GM12878 (cell line): ENCODE results near the gene ZNF574. TPM values are rescaled to one million over a fixed set of nuclear protein-coding genes. Genes with fewer than 3 reads are reported as not detected.

Source experiments
- ATAC-seq: fragments of 200-7000 bp; cut with Tn5 transposase; 3 replicates; pipeline ENCODE4 v1.9.1; 2020; ENCODE audit warnings: mild to moderate bottlenecking, moderate library complexity
- BruUV-seq: library from RNA; stranded (reverse); fragments of 400-500 nt; replicated peaks from 2 replicates; lab custom pipeline; 2021; lab: Mats Ljungman, UMichigan
- CTCF ChIA-PET: fragments of 300-600 bp; sonication (Branson Sonifier 250); formaldehyde crosslinking; extraction: SDS; loops from one replicate; lab custom pipeline; 2021; ENCODE audit warnings: inconsistent platforms; lab: Yijun Ruan, JAX
- POLR2A ChIA-PET: fragments of 350-600 bp; formaldehyde crosslinking; extraction: SDS; loops from one replicate; lab custom pipeline; 2021; ENCODE audit warnings: inconsistent platforms; lab: Charles Lee
- RAD21 ChIA-PET: fragments of 300-600 bp; sonication (Branson Sonifier 250); formaldehyde crosslinking; loops from one replicate; lab custom pipeline; 2023; ENCODE audit warnings: antibody characterized with exemption; ENCODE audit not compliant: unreplicated experiment; lab: Charles Lee
- SMC1A ChIA-PET: fragments of 300-600 bp; sonication (Branson Sonifier 250); formaldehyde crosslinking; loops from one replicate; lab custom pipeline; 2023; ENCODE audit not compliant: unreplicated experiment, uncharacterized antibody; lab: Charles Lee
- DNase-seq: peaks from one replicate; pipeline ENCODE4 v3.0.0-alpha.2; 2011; ENCODE audit warnings: low read depth, low spot score
- FAIRE-seq: peaks from 3 replicates; lab custom pipeline; 2011; peaks lifted over from hg19 to GRCh38; lab: Jason Lieb, UNC
- H2AFZ ChIP-seq: 2 replicates; pipeline ENCODE4 v1.6.0; 2011; ENCODE audit warnings: low read depth, low read length, control low read depth; ENCODE audit not compliant: control insufficient read depth
- H3K27ac ChIP-seq: 2 replicates; pipeline ENCODE4 v1.5.1; 2011; ENCODE audit warnings: control low read depth; ENCODE audit not compliant: control insufficient read depth, insufficient read depth
- H3K27me3 ChIP-seq, 2 experiments: replicated peaks in 1 of 2; 2 replicates each; pipeline versions ENCODE4 v1.6.0 to v1.6.1; 2011; ENCODE audit warnings: low read length in 1 of 2; ENCODE audit not compliant: control insufficient read depth in 2 of 2, insufficient read depth in 2 of 2
- H3K36me3 ChIP-seq, 2 experiments: 2 replicates each; pipeline ENCODE4 v1.5.1; 2011; ENCODE audit warnings: low read length in 1 of 2; ENCODE audit not compliant: control insufficient read depth in 2 of 2, insufficient read depth in 2 of 2
- H3K4me1 ChIP-seq: 2 replicates; pipeline ENCODE4 v1.6.1; 2011; ENCODE audit warnings: mild to moderate bottlenecking, low read length, moderate library complexity, mixed read lengths; ENCODE audit not compliant: control insufficient read depth, insufficient read depth
- H3K4me2 ChIP-seq: 2 replicates; pipeline ENCODE4 v1.6.0; 2011; ENCODE audit warnings: control low read depth; ENCODE audit not compliant: control insufficient read depth, insufficient read depth
- H3K4me3 ChIP-seq: fragments of 200-600 bp; sonication (generic); 2 replicates; pipeline ENCODE4 v1.5.1; 2016
- H3K79me2 ChIP-seq: 2 replicates; pipeline ENCODE4 v1.6.0; 2011; ENCODE audit warnings: low read length; ENCODE audit not compliant: control insufficient read depth, insufficient read depth
- H3K9ac ChIP-seq: 2 replicates; pipeline ENCODE4 v1.8.0; 2011; ENCODE audit warnings: low read length, control low read depth, mixed read lengths; ENCODE audit not compliant: control insufficient read depth, insufficient read depth
- H3K9me3 ChIP-seq: replicated peaks from 3 replicates; pipeline ENCODE4 v1.5.1; 2011; ENCODE audit warnings: mild to moderate bottlenecking, low read length; ENCODE audit not compliant: control insufficient read depth, insufficient read depth
- H4K20me1 ChIP-seq: 2 replicates; pipeline ENCODE4 v1.6.0; 2011; ENCODE audit not compliant: control insufficient read depth, insufficient read depth
- BMI1 ChIP-seq: fragments of 450-650 bp; IDR thresholded peaks from 2 replicates; pipeline ENCODE4 v1.6.1; 2016; ENCODE audit warnings: mild to moderate bottlenecking, moderate library complexity, borderline replicate concordance
- EZH2 ChIP-seq: IDR thresholded peaks from 2 replicates; pipeline ENCODE4 v1.6.1; 2012; ENCODE audit warnings: low read depth, mild to moderate bottlenecking, control low read depth, inconsistent platforms, low read length, borderline replicate concordance; ENCODE audit not compliant: control insufficient read depth
- MTA3 ChIP-seq: IDR thresholded peaks from 2 replicates; pipeline ENCODE4 v1.6.1; 2012; ENCODE audit warnings: low read length, inconsistent platforms, borderline replicate concordance
- MYB ChIP-seq: fragments of 150-350 bp; IDR thresholded peaks from 2 replicates; pipeline ENCODE4 v1.6.1; 2014; ENCODE audit warnings: mild to moderate bottlenecking, low read depth, low read length, borderline replicate concordance
- NFYB ChIP-seq: IDR thresholded peaks from 2 replicates; pipeline ENCODE4 v1.6.1; 2011; ENCODE audit warnings: low read depth, mild to moderate bottlenecking, low read length, improper control_type of control experiment, moderate library complexity; ENCODE audit not compliant: insufficient read depth
- POLR2AphosphoS5 ChIP-seq: IDR thresholded peaks from 2 replicates; pipeline ENCODE4 v1.6.1; 2011; ENCODE audit warnings: mild to moderate bottlenecking, low read length, inconsistent platforms
- STAT3 ChIP-seq: IDR thresholded peaks from 2 replicates; pipeline ENCODE4 v1.6.1; 2011; ENCODE audit warnings: low read depth, low read length, improper control_type of control experiment
- TAF1 ChIP-seq: IDR thresholded peaks from 2 replicates; pipeline ENCODE4 v1.6.1; 2011; ENCODE audit warnings: mild to moderate bottlenecking, low read depth, low read length, borderline replicate concordance
- ZSCAN29 ChIP-seq: fragments of 450-650 bp; IDR thresholded peaks from 2 replicates; pipeline ENCODE4 v1.6.1; 2017; ENCODE audit warnings: mild to moderate bottlenecking, moderate library complexity
- WGBS: methylation state at CpG from one replicate; pipeline ENCODE4 v1.1.6; 2016; ENCODE audit warnings: low lambda C conversion rate; ENCODE audit not compliant: insufficient replicate concordance, insufficient coverage; ENCODE audit errors: missing lambda C conversion rate; 5-methylcytosine and 5-hydroxymethylcytosine counted together
- in situ Hi-C: fragments of 300-500 bp; cut with MboI; formaldehyde crosslinking; loops from 9 replicates; pipeline ENCODE4 v1.14.3; 2018; ENCODE audit warnings: mixed read lengths
- intact Hi-C: fragments of 100-400 bp; cut with micrococcal nuclease; formaldehyde crosslinking; loops from one replicate; pipeline ENCODE4 v1.14.2; 2022; ENCODE audit not compliant: unreplicated experiment
- polyA plus RNA-seq, 11 experiments: library from polyadenylated mRNA; depleted of rRNA in 4 of 11; unstranded in 6 of 11; stranded (reverse) in 5 of 11; fragments of >200 nt; fragmentation: Nextera tagmentation in 4 of 11; fragmentation: Illumina TruSeq in 1 of 11; extraction: Ambion mirVana in 4 of 11; extraction: Trizol in 1 of 11; gene quantifications; 1 replicate in 1 of 11; 2 replicates in 10 of 11; pipeline versions ENCODE4 v1.2.1 to v1.2.3, GENCODE V29; 2011 to 2016; ENCODE audit warnings: inconsistent platforms in 2 of 11, missing spikeins in 2 of 11, low read depth in 1 of 11
- total RNA-seq, 4 experiments: library from RNA; depleted of rRNA in 3 of 4; stranded (reverse); fragments of >200 nt in 3 of 4; fragmentation: Illumina TruSeq in 1 of 4; extraction: Trizol in 1 of 4; gene quantifications; 2 replicates each; pipeline versions ENCODE4 v1.2.1 to v1.2.3, GENCODE V29; 2013 to 2021
- TF ChIP-seq, protein P1 (sequence below): fragments of 450-650 bp; IDR thresholded peaks from 2 replicates; pipeline ENCODE4 v1.6.1; 2016; ENCODE audit warnings: mild to moderate bottlenecking
- TF ChIP-seq, protein P2 (sequence below): IDR thresholded peaks from 2 replicates; pipeline ENCODE4 v1.6.1; 2012; ENCODE audit warnings: low read depth, low read length, improper control_type of control experiment
- TF ChIP-seq, protein P3 (sequence below): IDR thresholded peaks from 2 replicates; pipeline ENCODE4 v1.6.1; 2011; ENCODE audit warnings: borderline replicate concordance, low read depth, mild to moderate bottlenecking, moderate library complexity, mixed read lengths, low read length; ENCODE audit not compliant: insufficient read depth; ENCODE audit errors: extremely low read length
- TF ChIP-seq, protein P4 (sequence below): fragments of 450-650 bp; formaldehyde crosslinking; IDR thresholded peaks from 2 replicates; pipeline ENCODE4 v1.4.0; 2022; ENCODE audit warnings: mild to moderate bottlenecking, moderate library complexity

The ZNF574 gene
- total and polyA plus RNA-seq, 10 of the 15 experiments (the other 5 are each of a cell fraction or from before 2014, with no cell fraction given) = 0.32 to 25.6 (median 11.4) TPM

DNA sequence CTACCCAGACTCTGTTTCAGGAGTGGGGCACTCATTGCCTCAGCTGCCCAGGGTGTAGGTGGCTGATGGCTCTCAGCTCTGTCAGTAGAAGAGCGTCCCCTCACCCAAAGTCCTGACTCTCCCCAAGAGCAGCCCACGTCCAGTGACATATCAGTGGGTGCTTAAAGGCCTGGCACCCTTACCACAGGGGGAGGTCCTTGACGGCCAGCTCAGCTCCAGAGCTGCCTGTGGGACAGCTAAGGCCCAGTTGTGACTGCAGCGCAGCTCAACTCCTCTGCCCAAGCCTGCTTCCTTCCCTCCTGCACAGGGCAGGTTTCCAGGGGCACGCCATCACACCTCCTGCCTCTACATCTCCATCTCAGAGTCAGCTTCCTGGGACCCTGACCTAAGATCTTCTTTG is 38.3 kb upstream of the ZNF574 start (continued):
- TF ChIP-seq, protein P1, sequence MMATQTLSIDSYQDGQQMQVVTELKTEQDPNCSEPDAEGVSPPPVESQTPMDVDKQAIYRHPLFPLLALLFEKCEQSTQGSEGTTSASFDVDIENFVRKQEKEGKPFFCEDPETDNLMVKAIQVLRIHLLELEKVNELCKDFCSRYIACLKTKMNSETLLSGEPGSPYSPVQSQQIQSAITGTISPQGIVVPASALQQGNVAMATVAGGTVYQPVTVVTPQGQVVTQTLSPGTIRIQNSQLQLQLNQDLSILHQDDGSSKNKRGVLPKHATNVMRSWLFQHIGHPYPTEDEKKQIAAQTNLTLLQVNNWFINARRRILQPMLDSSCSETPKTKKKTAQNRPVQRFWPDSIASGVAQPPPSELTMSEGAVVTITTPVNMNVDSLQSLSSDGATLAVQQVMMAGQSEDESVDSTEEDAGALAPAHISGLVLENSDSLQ = no peak
- TF ChIP-seq, protein P2, sequence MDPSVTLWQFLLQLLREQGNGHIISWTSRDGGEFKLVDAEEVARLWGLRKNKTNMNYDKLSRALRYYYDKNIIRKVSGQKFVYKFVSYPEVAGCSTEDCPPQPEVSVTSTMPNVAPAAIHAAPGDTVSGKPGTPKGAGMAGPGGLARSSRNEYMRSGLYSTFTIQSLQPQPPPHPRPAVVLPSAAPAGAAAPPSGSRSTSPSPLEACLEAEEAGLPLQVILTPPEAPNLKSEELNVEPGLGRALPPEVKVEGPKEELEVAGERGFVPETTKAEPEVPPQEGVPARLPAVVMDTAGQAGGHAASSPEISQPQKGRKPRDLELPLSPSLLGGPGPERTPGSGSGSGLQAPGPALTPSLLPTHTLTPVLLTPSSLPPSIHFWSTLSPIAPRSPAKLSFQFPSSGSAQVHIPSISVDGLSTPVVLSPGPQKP = no peak
- TF ChIP-seq MTA3 = no peak
- no peak for TF ChIP-seq ZSCAN29
- TF ChIP-seq, protein P3, sequence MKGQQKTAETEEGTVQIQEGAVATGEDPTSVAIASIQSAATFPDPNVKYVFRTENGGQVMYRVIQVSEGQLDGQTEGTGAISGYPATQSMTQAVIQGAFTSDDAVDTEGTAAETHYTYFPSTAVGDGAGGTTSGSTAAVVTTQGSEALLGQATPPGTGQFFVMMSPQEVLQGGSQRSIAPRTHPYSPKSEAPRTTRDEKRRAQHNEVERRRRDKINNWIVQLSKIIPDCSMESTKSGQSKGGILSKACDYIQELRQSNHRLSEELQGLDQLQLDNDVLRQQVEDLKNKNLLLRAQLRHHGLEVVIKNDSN = no peak

DNA sequence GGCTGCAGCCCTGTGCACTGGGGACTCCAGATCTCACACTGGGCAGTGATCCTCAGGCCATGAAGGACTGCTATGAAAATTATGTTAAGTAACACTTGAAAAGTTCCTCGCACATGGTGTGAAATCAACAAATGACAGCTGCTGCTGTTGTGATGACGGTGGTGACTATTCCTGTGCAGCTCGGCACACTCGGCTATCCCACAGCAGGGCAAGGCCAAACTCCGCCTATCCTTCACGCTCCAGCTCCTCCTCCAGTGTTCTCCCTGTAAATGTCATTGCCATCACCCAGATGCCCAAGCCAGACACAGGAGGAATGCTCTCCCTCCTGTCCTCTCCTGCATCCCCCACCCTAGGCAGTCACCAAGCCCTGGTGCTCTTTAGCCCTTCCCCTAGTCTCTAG is 37.3 kb upstream of the ZNF574 start:
- no peak for ATAC-seq
- 40% methylated on average over 6 of the region's 6 CpGs for WGBS
- H3K4me3 ChIP-seq = no peak overlapping the region
- RAD21 ChIA-PET = no interaction called here
- H3K79me2 ChIP-seq = no peaks in the 10 kb centered on the region
- no peaks in the 10 kb centered on the region for H3K36me3 ChIP-seq
- no peak for FAIRE-seq
- no peak overlapping the region for H2AFZ ChIP-seq
- no peak overlapping the region for H3K9ac ChIP-seq
- intact Hi-C loops = no loop called here
- no peak overlapping the region for H3K27ac ChIP-seq
- SMC1A ChIA-PET = interaction anchor here (0.5 kb wide), 1 partner anchor 33 kb away, joined by 3 read pairs; no protein-coding TSS in a partner anchor
- H3K27me3 ChIP-seq = no peaks in the 10 kb centered on the region
- POLR2A ChIA-PET = no interaction called here
- CTCF ChIA-PET = interaction anchor here (1.9 kb wide), 1 partner anchor 10 kb away, joined by 15 read pairs; no protein-coding TSS in a partner anchor
- H3K9me3 ChIP-seq = no peaks in the 10 kb centered on the region
- in situ Hi-C loops = no loop called here
- no peak for DNase-seq
- H4K20me1 ChIP-seq = no peaks in the 10 kb centered on the region
- no peaks in the 10 kb centered on the region for H3K4me1 ChIP-seq
- no TSS peak for BruUV-seq
- no peak overlapping the region for H3K4me2 ChIP-seq
- TF ChIP-seq NFYB (no peak), MYB (no peak), TAF1 (no peak), BMI1 (no peak), POLR2AphosphoS5 (no peak), EZH2 (no peak), STAT3 (no peak)
- TF ChIP-seq, protein P4, sequence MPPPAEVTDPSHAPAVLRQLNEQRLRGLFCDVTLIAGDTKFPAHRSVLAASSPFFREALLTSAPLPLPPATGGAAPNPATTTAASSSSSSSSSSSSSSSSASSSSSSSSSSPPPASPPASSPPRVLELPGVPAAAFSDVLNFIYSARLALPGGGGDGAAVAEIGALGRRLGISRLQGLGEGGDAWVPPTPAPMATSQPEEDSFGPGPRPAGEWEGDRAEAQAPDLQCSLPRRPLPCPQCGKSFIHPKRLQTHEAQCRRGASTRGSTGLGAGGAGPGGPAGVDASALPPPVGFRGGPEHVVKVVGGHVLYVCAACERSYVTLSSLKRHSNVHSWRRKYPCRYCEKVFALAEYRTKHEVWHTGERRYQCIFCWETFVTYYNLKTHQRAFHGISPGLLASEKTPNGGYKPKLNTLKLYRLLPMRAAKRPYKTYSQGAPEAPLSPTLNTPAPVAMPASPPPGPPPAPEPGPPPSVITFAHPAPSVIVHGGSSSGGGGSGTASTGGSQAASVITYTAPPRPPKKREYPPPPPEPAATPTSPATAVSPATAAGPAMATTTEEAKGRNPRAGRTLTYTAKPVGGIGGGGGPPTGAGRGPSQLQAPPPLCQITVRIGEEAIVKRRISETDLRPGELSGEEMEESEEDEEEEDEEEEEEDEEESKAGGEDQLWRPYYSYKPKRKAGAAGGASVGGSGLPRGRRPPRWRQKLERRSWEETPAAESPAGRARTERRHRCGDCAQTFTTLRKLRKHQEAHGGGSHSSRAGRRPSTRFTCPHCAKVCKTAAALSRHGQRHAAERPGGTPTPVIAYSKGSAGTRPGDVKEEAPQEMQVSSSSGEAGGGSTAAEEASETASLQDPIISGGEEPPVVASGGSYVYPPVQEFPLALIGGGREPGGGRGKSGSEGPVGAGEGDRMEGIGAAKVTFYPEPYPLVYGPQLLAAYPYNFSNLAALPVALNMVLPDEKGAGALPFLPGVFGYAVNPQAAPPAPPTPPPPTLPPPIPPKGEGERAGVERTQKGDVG (CRISPR knock-in tag) = no peak
- TF ChIP-seq, protein P2 = no peak
